GM23338 (cell line): Measurements from ENCODE around the gene ADRA2B.

Experiments used
- CREB1 ChIP-seq: fragments of 250-450 bp; sonication (Bioruptor Pico); IDR thresholded peaks from 2 replicates; pipeline ENCODE4 v1.5.0; 2020; ENCODE audit warnings: low read depth, mild to moderate bottlenecking, moderate library complexity
- CTCF ChIP-seq, 2 experiments: fragments of 200-600 bp in 1 of 2; sonication (generic) in 1 of 2; conservative IDR thresholded peaks; 2 replicates each; pipeline versions ENCODE4 v1.5.1 to v1.6.1; 2016 to 2017; ENCODE audit warnings: antibody characterized with exemption in 2 of 2, low read depth in 2 of 2, mild to moderate bottlenecking in 2 of 2, moderate library complexity in 1 of 2
- ETS1 ChIP-seq: IDR thresholded peaks from 2 replicates; pipeline ENCODE4 v1.6.1; 2016; ENCODE audit warnings: antibody characterized with exemption
- EZH2 ChIP-seq: fragments of 200-600 bp; sonication (generic); IDR thresholded peaks from one replicate; pipeline ENCODE4 v1.8.0; 2017; ENCODE audit warnings: antibody characterized with exemption, mild to moderate bottlenecking, low read depth; ENCODE audit not compliant: unreplicated experiment
- EZH2phosphoT487 ChIP-seq: fragments of 200-600 bp; sonication (generic); IDR thresholded peaks from one replicate; pipeline ENCODE4 v1.8.1; 2018; ENCODE audit warnings: antibody characterized with exemption; ENCODE audit not compliant: unreplicated experiment
- JUNB ChIP-seq: IDR thresholded peaks from one replicate; pipeline ENCODE4 v1.6.1; 2016; ENCODE audit warnings: antibody characterized with exemption; ENCODE audit not compliant: unreplicated experiment
- POLR2AphosphoS5 ChIP-seq: IDR thresholded peaks from 2 replicates; pipeline ENCODE4 v1.6.1; 2016; ENCODE audit warnings: antibody characterized with exemption, low read depth
- REST ChIP-seq: IDR thresholded peaks from one replicate; pipeline ENCODE4 v1.6.1; 2018; ENCODE audit warnings: antibody characterized with exemption; ENCODE audit not compliant: unreplicated experiment

GRCh38 chr2:96091711-96092572 lies 24.4 kb downstream of the ADRA2B start:
- TF ChIP-seq REST (no peak), CTCF (conservative IDR thresholded peaks at IDR 0.05; ENCODE audit: low read depth in 2 of 2) (no peak), ETS1 (no peak), POLR2AphosphoS5 (no peak), EZH2 (no peak), EZH2phosphoT487 (no peak), JUNB (no peak), CREB1 (CRISPR knock-in tag) (no peak)
